Fibroblast of pulmonary artery (primary cell): ENCODE results near the gene KLC1.

Experiments
- DNase-seq: peaks from one replicate; pipeline ENCODE4 v3.0.0-alpha.2; 2010; ENCODE audit warnings: low read depth
- H3K4me3 ChIP-seq: replicated peaks from 2 replicates; pipeline ENCODE4 v1.5.1; 2011; ENCODE audit warnings: low read depth, mild to moderate bottlenecking, control low read depth, low read length, moderate library complexity
- TF ChIP-seq, protein P1 (sequence below): IDR thresholded peaks from 2 replicates; pipeline ENCODE4 v1.5.1; 2011; ENCODE audit warnings: mild to moderate bottlenecking, control low read depth, low read length, inconsistent platforms; ENCODE audit errors: missing control alignments

KLC1 gene

DNA sequence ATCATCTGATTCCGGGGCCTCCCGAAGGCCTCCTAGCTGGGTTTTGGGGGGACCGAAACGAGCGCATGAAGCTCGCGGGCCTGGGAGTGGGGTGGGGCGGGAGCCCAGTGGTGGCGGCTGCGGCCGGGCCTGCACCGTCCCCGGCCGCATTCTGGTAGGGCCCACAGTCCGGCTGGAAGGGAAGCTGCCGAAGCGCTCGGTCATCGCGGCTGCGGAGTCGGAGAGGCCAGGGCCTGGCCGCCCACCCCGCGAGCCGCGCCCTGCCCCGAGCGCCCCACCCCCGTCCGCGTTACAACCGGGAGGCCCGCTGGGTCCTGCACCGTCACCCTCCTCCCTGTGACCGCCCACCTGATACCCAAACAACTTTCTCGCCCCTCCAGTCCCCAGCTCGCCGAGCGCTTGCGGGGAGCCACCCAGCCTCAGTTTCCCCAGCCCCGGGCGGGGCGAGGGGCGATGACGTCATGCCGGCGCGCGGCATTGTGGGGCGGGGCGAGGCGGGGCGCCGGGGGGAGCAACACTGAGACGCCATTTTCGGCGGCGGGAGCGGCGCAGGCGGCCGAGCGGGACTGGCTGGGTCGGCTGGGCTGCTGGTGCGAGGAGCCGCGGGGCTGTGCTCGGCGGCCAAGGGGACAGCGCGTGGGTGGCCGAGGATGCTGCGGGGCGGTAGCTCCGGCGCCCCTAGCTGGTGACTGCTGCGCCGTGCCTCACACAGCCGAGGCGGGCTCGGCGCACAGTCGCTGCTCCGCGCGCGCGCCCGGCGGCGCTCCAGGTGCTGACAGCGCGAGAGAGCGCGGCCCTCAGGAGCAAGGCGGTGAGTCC lies at the start of gene KLC1:
TSS of gene KLC1 (plus strand) at position 528 of the 819 bp plus-strand sequence. CDS start 25,354 bp downstream, outside the sequence.
- peak; percentile 60 for DNase-seq
- TF ChIP-seq, protein P1, sequence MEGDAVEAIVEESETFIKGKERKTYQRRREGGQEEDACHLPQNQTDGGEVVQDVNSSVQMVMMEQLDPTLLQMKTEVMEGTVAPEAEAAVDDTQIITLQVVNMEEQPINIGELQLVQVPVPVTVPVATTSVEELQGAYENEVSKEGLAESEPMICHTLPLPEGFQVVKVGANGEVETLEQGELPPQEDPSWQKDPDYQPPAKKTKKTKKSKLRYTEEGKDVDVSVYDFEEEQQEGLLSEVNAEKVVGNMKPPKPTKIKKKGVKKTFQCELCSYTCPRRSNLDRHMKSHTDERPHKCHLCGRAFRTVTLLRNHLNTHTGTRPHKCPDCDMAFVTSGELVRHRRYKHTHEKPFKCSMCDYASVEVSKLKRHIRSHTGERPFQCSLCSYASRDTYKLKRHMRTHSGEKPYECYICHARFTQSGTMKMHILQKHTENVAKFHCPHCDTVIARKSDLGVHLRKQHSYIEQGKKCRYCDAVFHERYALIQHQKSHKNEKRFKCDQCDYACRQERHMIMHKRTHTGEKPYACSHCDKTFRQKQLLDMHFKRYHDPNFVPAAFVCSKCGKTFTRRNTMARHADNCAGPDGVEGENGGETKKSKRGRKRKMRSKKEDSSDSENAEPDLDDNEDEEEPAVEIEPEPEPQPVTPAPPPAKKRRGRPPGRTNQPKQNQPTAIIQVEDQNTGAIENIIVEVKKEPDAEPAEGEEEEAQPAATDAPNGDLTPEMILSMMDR, result no peak

DNA sequence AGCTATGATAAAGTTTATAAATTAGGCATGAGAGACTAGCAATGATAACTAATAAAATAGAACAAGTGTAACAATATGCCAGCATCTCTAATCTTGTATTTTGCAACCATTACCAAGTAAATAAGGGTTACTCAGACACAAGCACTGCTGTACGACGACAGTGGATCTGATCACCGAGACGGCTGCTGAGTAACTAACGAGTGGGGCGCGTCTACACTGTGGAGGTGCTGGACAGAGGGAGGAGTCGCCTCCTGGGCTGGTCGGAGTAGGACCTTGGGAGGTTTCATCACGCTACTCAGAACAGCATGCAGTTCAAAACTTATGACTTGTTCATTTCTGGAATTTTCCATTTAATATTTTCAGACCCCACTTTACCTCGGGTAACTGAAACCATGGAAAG lies 47.8 kb upstream of the KLC1 start:
- H3K4me3 ChIP-seq, result no peak overlapping the region
- TF ChIP-seq, protein P1, result no peak
- no peak for DNase-seq

More for the DNA sequence above, at the start of gene KLC1:
- H3K4me3 ChIP-seq, result peak within 1 kb of the TSS; percentile 67

DNA sequence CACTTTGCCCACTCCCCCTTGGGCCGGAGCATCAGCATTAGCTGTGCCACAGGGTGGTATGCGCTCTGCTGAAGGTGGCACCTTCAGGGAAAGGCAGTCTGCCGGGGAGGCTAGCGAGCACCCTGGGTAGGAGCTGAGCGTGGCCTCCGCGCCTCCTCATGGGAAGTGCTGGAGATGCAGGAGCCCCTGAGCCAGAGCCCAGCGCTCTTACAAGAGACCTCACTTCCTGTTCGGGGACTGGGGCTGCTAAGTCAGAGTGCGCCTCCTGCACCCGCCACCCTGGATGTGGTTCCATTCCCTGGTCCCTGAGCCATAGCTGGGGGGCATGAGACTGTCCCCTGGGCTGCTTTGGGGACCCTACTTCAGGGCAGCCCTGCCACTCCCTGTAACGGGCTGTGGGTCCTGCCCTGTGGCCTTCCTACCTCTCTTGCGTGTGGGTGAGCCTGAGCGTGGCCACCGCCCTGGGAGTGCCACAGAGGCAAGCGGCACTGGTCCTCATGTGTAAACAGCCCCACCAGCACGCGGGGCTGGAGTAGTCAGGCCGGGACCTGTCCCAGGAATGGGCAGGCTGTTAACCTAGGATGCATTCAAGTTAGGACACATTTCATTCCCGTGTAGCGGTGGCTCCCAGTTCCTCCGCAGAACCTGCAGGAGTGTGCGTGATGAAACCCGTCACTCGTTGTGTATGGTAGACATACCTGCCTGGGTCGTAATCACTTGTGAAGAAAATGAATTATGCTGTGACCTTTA lies 46.9 kb upstream of the KLC1 start:
- no peak for DNase-seq
- no peak overlapping the region for H3K4me3 ChIP-seq
- TF ChIP-seq, protein P1, result no peak

DNA sequence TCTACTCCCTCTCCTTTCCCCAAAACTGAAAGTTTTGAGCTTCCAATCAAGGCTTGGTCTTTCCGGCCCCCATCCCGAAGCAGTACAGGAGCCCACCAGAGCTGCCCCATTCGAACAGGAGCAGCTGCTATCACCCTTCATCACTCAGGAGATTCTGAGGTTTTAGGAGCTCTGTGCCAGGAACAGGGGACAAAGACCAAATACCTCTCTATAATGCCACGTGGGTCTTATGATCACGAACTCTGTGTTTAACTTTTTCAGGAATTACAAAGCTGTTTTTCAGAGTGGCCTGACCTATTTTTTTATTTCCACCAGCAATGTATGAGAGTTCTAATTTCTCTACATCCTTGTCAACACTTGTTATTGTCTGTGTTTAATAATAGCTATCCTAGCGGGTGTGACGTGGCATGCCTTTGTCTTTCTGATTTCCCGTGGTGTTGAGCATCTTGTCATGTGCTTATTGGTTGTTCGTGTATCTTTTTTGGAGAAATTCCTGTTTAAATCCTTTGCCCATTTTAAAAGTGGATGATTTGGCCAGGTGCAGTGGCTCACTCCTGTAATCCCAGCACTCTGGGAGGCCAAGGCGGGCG lies 44.6 kb upstream of the KLC1 start:
- TF ChIP-seq, protein P1, result no peak
- H3K4me3 ChIP-seq, result no peak overlapping the region
- no peak for DNase-seq

DNA sequence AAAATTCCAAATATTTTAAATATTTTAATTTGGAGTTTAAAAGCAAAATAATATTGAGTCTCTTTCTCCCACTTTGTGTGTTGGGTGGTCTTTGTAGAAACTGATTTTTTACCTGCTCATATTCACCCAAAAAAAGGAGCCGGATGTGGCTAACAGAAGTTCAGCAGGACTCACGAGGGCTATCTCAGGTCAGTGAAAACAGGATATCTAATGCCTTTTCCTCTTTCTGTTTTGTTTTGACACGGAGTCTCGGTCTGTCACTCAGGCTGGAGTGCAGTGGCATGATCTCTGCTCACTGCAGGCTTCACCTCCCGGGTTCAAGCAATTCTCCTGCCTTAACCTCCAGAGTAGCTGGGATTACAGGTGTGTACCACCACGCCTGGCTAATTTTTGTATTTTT lies 35.4 kb upstream of the KLC1 start:
- TF ChIP-seq, protein P1, result no peak
- H3K4me3 ChIP-seq, result no peak overlapping the region
- no peak for DNase-seq

DNA sequence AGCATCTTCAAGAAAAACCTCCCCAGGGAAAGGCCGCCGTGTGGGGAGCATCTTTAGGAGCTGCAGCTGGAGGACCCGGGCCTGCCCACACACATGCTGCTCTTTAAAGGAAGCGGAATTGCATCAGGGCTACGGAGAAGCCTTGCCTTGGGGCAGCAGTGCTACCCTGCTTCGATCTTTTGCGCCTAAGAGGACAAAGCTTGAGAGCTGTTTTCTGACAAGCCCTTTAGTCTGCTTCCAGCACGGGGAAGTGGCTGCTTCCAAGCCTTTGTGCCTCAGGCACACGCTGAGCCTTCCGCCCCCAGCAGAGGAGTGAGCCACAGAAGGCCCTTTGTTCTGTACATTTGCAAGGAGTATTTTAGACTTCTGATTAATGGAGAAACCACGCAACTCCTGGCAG lies 34.7 kb upstream of the KLC1 start:
- TF ChIP-seq, protein P1, result no peak
- H3K4me3 ChIP-seq, result no peak overlapping the region
- DNase-seq, result peak; percentile 72
